MM.1S (cell line): ENCODE data around the gene TNFAIP3.

Experiments
- EZH2 ChIP-seq: fragments of 300-600 bp; sonication (generic); optimal IDR thresholded peaks from 2 replicates; pipeline ENCODE3; 2017; ENCODE audit warnings: low read depth, mild to moderate bottlenecking, antibody characterized with exemption, low read length, mixed read lengths
- EZH2phosphoT487 ChIP-seq: fragments of 300-600 bp; sonication (generic); IDR thresholded peaks from 2 replicates; pipeline ENCODE4 v1.6.1; 2018; ENCODE audit warnings: antibody characterized with exemption, low read length
- TF ChIP-seq, protein P1 (sequence below): fragments of 300-600 bp; sonication (generic); IDR thresholded peaks from 2 replicates; pipeline ENCODE4 v1.5.1; 2016; ENCODE audit warnings: antibody characterized with exemption, low read length, mixed read lengths

DNA sequence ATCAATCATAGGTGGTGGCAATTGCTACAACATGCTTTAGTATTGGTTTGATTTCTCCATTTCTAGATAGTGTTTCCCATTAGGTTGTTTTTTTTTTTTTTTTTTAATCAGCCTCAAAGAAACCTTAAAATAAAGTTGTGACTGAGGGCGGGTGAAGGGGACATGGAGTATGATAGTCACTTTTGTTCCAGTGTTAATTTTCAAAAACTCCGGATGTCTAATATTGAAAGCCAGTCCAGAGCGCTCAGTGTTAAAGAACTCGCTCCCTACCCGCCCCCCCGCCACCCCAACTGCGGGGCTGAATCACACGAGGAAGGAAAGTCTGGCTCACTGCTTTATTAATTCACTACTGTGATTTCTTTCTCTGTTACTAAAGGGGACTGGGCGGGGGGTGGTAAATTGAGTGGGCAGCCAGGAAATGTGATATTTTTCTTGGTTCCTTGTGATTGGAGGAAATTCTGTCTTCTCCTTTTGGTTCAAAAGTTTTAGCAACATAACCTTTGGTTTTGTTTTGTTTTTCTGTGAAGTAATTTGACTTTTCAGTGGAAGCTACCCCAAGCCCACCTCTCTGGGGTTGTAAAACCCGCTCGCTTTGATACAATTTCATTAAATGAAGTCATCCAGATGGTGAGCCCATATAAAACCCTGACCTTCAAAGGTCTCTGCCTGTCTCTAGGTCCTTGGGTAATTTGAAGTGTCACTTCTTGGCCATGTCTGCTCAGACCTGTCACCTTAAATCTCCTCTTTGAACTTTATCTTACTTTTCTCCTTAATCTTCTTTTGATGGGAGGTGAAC, 38.0 kb downstream of the TNFAIP3 start:
- TF ChIP-seq, protein P1, sequence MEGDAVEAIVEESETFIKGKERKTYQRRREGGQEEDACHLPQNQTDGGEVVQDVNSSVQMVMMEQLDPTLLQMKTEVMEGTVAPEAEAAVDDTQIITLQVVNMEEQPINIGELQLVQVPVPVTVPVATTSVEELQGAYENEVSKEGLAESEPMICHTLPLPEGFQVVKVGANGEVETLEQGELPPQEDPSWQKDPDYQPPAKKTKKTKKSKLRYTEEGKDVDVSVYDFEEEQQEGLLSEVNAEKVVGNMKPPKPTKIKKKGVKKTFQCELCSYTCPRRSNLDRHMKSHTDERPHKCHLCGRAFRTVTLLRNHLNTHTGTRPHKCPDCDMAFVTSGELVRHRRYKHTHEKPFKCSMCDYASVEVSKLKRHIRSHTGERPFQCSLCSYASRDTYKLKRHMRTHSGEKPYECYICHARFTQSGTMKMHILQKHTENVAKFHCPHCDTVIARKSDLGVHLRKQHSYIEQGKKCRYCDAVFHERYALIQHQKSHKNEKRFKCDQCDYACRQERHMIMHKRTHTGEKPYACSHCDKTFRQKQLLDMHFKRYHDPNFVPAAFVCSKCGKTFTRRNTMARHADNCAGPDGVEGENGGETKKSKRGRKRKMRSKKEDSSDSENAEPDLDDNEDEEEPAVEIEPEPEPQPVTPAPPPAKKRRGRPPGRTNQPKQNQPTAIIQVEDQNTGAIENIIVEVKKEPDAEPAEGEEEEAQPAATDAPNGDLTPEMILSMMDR: no peak
- TF ChIP-seq EZH2 (no peak), EZH2phosphoT487 (no peak)
